ENCODE results near the gene HOXB8. TPM values are rescaled to one million over a fixed set of nuclear protein-coding genes. Genes with fewer than 3 reads are reported as not detected.

The HOXB8 gene
- total and polyA plus RNA-seq, 2 of the 13 experiments (the other 11 are each of a cell fraction or from before 2014, with no cell fraction given) = not detected

GRCh38 chr17:48574505-48575065, 40.5 kb downstream of the HOXB8 start:
- no peak for FAIRE-seq
- Histone ChIP-seq H3K4me2 (ENCODE audit: low read depth, low read length) (no peak overlapping the region), H4K20me1 (ENCODE audit: insufficient read depth, low read length) (0 out of 2 replicates have a peak, but pooled peaks cover 3% of the 10 kb centered on the region), H3K9ac (ENCODE audit: insufficient read depth, low read depth, low read length) (no peak overlapping the region), H3K9me3 (ENCODE audit: low read length) (no peaks in the 10 kb centered on the region), H2AFZ (ENCODE audit: low read length) (no peak overlapping the region), H3K4me3 (replicated peaks in 1 of 3; ENCODE audit: insufficient read depth in 1 of 3, low read depth in 2 of 3, low read length in 3 of 3) (no peak overlapping the region), H3K27ac (ENCODE audit: extremely low read length, insufficient read depth, low read length) (no peak overlapping the region), H3K27me3 (ENCODE audit: control insufficient read depth in 1 of 2, insufficient read depth in 2 of 2, low read length in 2 of 2) (peaks cover 30 to 90% of the 10 kb centered on the region in 2 experiments), H3K4me1 (ENCODE audit: insufficient read depth, low read length) (no peaks in the 10 kb centered on the region), H3K79me2 (ENCODE audit: insufficient read depth, low read length) (no peaks in the 10 kb centered on the region), H3K36me3 (replicated peaks in 1 of 2; ENCODE audit: control insufficient read depth in 1 of 2, insufficient read depth in 2 of 2, low read length in 2 of 2) (no peaks in the 10 kb centered on the region)
- TF ChIP-seq ZNF331 (CRISPR knock-in tag; IDR thresholded peaks at IDR 0.05) = no peak
- no peak for TF ChIP-seq ZXDC (CRISPR knock-in tag; IDR thresholded peaks at IDR 0.05)
- TF ChIP-seq ZNF232 (CRISPR knock-in tag; IDR thresholded peaks at IDR 0.05; ENCODE audit: borderline replicate concordance) = no peak
- no peak for TF ChIP-seq MAFG (CRISPR knock-in tag; IDR thresholded peaks at IDR 0.05)
- TF ChIP-seq CBX5 (CRISPR knock-in tag; IDR thresholded peaks at IDR 0.05; ENCODE audit: borderline replicate concordance) = no peak
- TF ChIP-seq GPBP1L1 (CRISPR knock-in tag; IDR thresholded peaks at IDR 0.05) = no peak
- CTCF ChIA-PET (ENCODE audit: low intra/inter-chr PET ratio, low total read pairs) = no interaction called here
- WGBS (ENCODE audit: low lambda C conversion rate) = under 1% methylated on average over 8 of the region's 8 CpGs
- intact Hi-C loops (cut with micrococcal nuclease; ENCODE audit: unreplicated experiment) (no loop called here), in situ Hi-C loops (cut with HindIII; ENCODE audit: extremely low pct_ligation_motif_present, low pct_unique_long_range_greater_than_20kb) (no loop called here)
- no peak for DNase-seq (ENCODE audit: low spot score)
- POLR2A ChIA-PET = no interaction called here
- no peak for ATAC-seq
- BruUV-seq (replicated peaks) = no TSS peak

Measured in HepG2 (cell line).